AG09319 (cell line): ENCODE measurements around the gene TTLL8.

Experiments used
- DNase-seq: peaks from one replicate; pipeline ENCODE4 v3.0.0-alpha.2; 2010; ENCODE audit warnings: low read depth; ENCODE audit errors: extremely low read depth
- CTCF ChIP-seq: IDR thresholded peaks from 2 replicates; pipeline ENCODE4 v1.5.1; 2011; ENCODE audit warnings: low read depth, mild to moderate bottlenecking, inconsistent platforms, low read length, moderate library complexity

TTLL8 gene

GRCh38 chr22:50019316-50019715 lies 38.8 kb downstream of the TTLL8 start:
- no peak for TF ChIP-seq CTCF
- DNase-seq = no peak

- DNase-seq = no peak
- no peak for TF ChIP-seq CTCF
These were observed 39.4 kb downstream of the TTLL8 start for GRCh38 chr22:50018608-50019285.

- no peak for DNase-seq
- TF ChIP-seq CTCF = no peak
These were observed 40.3 kb downstream of the TTLL8 start for GRCh38 chr22:50017701-50018224.

- DNase-seq = no peak
- TF ChIP-seq CTCF = no peak
These were observed 41.0 kb downstream of the TTLL8 start for GRCh38 chr22:50016988-50017700.

GRCh38 chr22:50016308-50016987 lies 41.6 kb downstream of the TTLL8 start:
- no peak for DNase-seq
- TF ChIP-seq CTCF = no peak

- TF ChIP-seq CTCF = no peak
- no peak for DNase-seq
These were observed 42.4 kb downstream of the TTLL8 start for GRCh38 chr22:50015451-50016307.
